ENCODE data around the gene NTS.

NTS gene, protein sequence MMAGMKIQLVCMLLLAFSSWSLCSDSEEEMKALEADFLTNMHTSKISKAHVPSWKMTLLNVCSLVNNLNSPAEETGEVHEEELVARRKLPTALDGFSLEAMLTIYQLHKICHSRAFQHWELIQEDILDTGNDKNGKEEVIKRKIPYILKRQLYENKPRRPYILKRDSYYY

GRCh38 chr12:85874031-85874461, at the start of gene NTS:
Gene NTS, plus strand, starts transcription at chr12:85874295. Its CDS starts 109 bp downstream, at chr12:85874404.
- no peak for TF ChIP-seq CTCF (IDR thresholded peaks at IDR 0.05; ENCODE audit: unreplicated experiment in 3 of 3)
- Mint-ChIP-seq H3K4me1 (no peaks in the 10 kb centered on the region), H3K27ac (no peak within 1 kb of the TSS), H3K27me3 (ENCODE audit: low read depth) (peaks cover under 1% of the 10 kb centered on the region), H3K4me3 (peak within 1 kb of the TSS in 2 of 3 experiments; percentile 0 to 2), H3K36me3 (ENCODE audit: low read depth) (no peaks in the 10 kb centered on the region), H3K9me3 (no peaks in the 10 kb centered on the region)

GRCh38 chr12:85825746-85826145, 48.3 kb upstream of the NTS start:
- Mint-ChIP-seq H3K4me1 (no peaks in the 10 kb centered on the region), H3K9me3 (no peaks in the 10 kb centered on the region), H3K4me3 (no peak overlapping the region), H3K27ac (peak overlapping the region; percentile 64 to 85 (median 80)), H3K27me3 (ENCODE audit: low read depth) (no peaks in the 10 kb centered on the region), H3K36me3 (ENCODE audit: low read depth) (no peaks in the 10 kb centered on the region)
- no peak for TF ChIP-seq CTCF (IDR thresholded peaks at IDR 0.05; ENCODE audit: unreplicated experiment in 3 of 3)

DNA sequence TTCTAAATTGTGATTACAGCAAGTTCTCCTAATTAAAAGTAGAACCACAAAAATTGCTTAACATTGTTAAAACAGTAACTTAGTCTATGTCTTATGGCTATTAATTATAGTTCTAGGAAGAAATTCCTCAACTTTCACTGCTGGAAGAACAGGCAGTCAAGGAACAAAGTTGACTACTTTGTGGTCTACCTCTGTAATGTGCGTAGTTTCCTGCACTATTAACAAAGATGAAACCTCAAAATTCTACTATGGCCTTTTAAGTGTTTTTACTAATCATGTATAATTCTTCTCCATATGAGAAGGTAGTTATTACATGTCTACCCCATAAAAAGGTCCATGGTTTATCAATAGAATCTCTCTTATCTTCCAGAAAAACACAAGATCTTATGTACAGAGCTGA, 45.5 kb upstream of the NTS start:
- Mint-ChIP-seq H3K9me3 (no peaks in the 10 kb centered on the region), H3K27me3 (ENCODE audit: low read depth) (no peaks in the 10 kb centered on the region), H3K4me1 (peaks cover 6% of the 10 kb centered on the region), H3K4me3 (no peak overlapping the region), H3K36me3 (ENCODE audit: low read depth) (no peaks in the 10 kb centered on the region), H3K27ac (peak overlapping the region in 2 of 3 experiments; percentile 19 to 40)
- TF ChIP-seq CTCF (IDR thresholded peaks at IDR 0.05; ENCODE audit: unreplicated experiment in 3 of 3) = no peak

DNA sequence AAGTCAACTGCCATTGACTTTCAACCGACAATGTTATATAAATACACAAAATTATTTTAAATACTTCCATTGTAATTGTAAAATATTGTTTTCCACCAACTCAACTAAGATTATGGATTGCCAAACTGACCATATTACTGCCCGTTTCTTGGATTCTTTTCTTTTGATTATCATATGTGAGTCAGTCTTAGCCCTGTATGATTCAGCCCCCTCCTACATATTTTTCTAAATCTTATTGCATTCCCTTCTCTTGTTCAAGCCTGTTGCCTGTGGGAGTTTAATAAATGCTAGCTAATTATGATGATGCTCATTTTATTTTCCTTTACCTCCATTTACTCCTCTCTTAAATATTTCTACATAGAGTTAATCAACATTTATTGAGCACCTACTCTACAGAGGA, 44.7 kb upstream of the NTS start:
- H3K4me1 Mint-ChIP-seq = peaks cover 12% of the 10 kb centered on the region
- no peaks in the 10 kb centered on the region for H3K9me3 Mint-ChIP-seq
- no peak overlapping the region for H3K4me3 Mint-ChIP-seq
- no peaks in the 10 kb centered on the region for H3K27me3 Mint-ChIP-seq (ENCODE audit: low read depth)
- TF ChIP-seq CTCF (IDR thresholded peaks at IDR 0.05; ENCODE audit: unreplicated experiment in 3 of 3) = no peak
- H3K36me3 Mint-ChIP-seq (ENCODE audit: low read depth) = no peaks in the 10 kb centered on the region
- H3K27ac Mint-ChIP-seq = no peak overlapping the region

GRCh38 chr12:85831327-85831990, 42.6 kb upstream of the NTS start:
- no peak for TF ChIP-seq CTCF (IDR thresholded peaks at IDR 0.05; ENCODE audit: unreplicated experiment in 3 of 3)
- peaks cover 23% of the 10 kb centered on the region for H3K4me1 Mint-ChIP-seq
- H3K27me3 Mint-ChIP-seq (ENCODE audit: low read depth) = no peaks in the 10 kb centered on the region
- peak overlapping the region in 1 of 3 experiments; percentile 19 for H3K27ac Mint-ChIP-seq
- no peaks in the 10 kb centered on the region for H3K36me3 Mint-ChIP-seq (ENCODE audit: low read depth)
- H3K9me3 Mint-ChIP-seq = no peaks in the 10 kb centered on the region
- H3K4me3 Mint-ChIP-seq = no peak overlapping the region

- Mint-ChIP-seq H3K9me3 (no peaks in the 10 kb centered on the region), H3K4me3 (peak overlapping the region in 1 of 3 experiments; percentile 41), H3K27me3 (ENCODE audit: low read depth) (no peaks in the 10 kb centered on the region), H3K27ac (no peak overlapping the region), H3K36me3 (ENCODE audit: low read depth) (no peaks in the 10 kb centered on the region), H3K4me1 (peaks cover 30% of the 10 kb centered on the region)
- no peak for TF ChIP-seq CTCF (IDR thresholded peaks at IDR 0.05; ENCODE audit: unreplicated experiment in 3 of 3)
Observed at GRCh38 chr12:85833579-85833978, 40.5 kb upstream of the NTS start.
